Astrocyte (in vitro differentiated cells and primary cell): ENCODE data around the gene SEC62. TPM values are rescaled to one million over a fixed set of nuclear protein-coding genes. Genes with fewer than 3 reads are reported as not detected.

Experiments used
- DNase-seq: peaks from one replicate; pipeline ENCODE4 v3.0.0-alpha.2; 2010; ENCODE audit warnings: low read depth
- FAIRE-seq: peaks from 2 replicates; lab custom pipeline; 2011; peaks lifted over from hg19 to GRCh38; lab: Jason Lieb, UNC
- H2AFZ ChIP-seq: 2 replicates; pipeline ENCODE4 v1.6.0; 2012; ENCODE audit warnings: low read depth, low read length, inconsistent platforms
- H3K27ac ChIP-seq: 2 replicates; pipeline ENCODE4 v1.5.1; 2011; ENCODE audit warnings: low read depth, low read length, inconsistent platforms
- H3K27me3 ChIP-seq: 2 replicates; pipeline ENCODE4 v1.6.0; 2011; ENCODE audit warnings: low read length, inconsistent platforms; ENCODE audit not compliant: insufficient read depth
- H3K36me3 ChIP-seq: 2 replicates; pipeline ENCODE4 v1.5.1; 2011; ENCODE audit warnings: low read length, inconsistent platforms; ENCODE audit not compliant: insufficient read depth
- H3K4me1 ChIP-seq: 2 replicates; pipeline ENCODE4 v1.5.1; 2011; ENCODE audit warnings: low read length, inconsistent platforms; ENCODE audit not compliant: insufficient read depth
- H3K4me2 ChIP-seq: 2 replicates; pipeline ENCODE4 v1.6.0; 2012; ENCODE audit warnings: low read length, inconsistent platforms
- H3K4me3 ChIP-seq: 2 replicates; pipeline ENCODE4 v1.5.1; 2011; ENCODE audit warnings: low read depth, mild to moderate bottlenecking, low read length, inconsistent platforms; ENCODE audit not compliant: insufficient read depth
- H3K79me2 ChIP-seq: 2 replicates; pipeline ENCODE4 v1.6.0; 2012; ENCODE audit warnings: mild to moderate bottlenecking, low read length, inconsistent platforms; ENCODE audit not compliant: insufficient read depth
- H3K9ac ChIP-seq: 2 replicates; pipeline ENCODE4 v1.6.0; 2012; ENCODE audit warnings: mild to moderate bottlenecking, low read length, inconsistent platforms
- H3K9me3 ChIP-seq: 2 replicates; pipeline ENCODE4 v1.5.1; 2012; ENCODE audit warnings: low read depth, mild to moderate bottlenecking, low read length, inconsistent platforms; ENCODE audit not compliant: insufficient read depth
- H4K20me1 ChIP-seq: 2 replicates; pipeline ENCODE4 v1.6.0; 2012; ENCODE audit warnings: low read length, inconsistent platforms; ENCODE audit not compliant: insufficient read depth
- H3K27ac Mint-ChIP-seq: one replicate; pipeline ENCODE4 v1.8.0; 2021; ENCODE audit warnings: mild to moderate bottlenecking, mixed read lengths; ENCODE audit not compliant: unreplicated experiment
- H3K27me3 Mint-ChIP-seq: one replicate; pipeline ENCODE4 v1.8.0; 2021; ENCODE audit warnings: low read depth, mixed read lengths; ENCODE audit not compliant: unreplicated experiment
- H3K36me3 Mint-ChIP-seq: one replicate; pipeline ENCODE4 v1.8.0; 2021; ENCODE audit warnings: low read depth, mixed read lengths; ENCODE audit not compliant: unreplicated experiment
- H3K4me1 Mint-ChIP-seq: one replicate; pipeline ENCODE4 v1.8.0; 2021; ENCODE audit warnings: low read depth, mixed read lengths; ENCODE audit not compliant: unreplicated experiment
- H3K4me3 Mint-ChIP-seq: one replicate; pipeline ENCODE4 v1.8.0; 2021; ENCODE audit warnings: mild to moderate bottlenecking, moderate library complexity, mixed read lengths; ENCODE audit not compliant: unreplicated experiment
- H3K9me3 Mint-ChIP-seq: one replicate; pipeline ENCODE4 v1.8.0; 2021; ENCODE audit warnings: mild to moderate bottlenecking, mixed read lengths; ENCODE audit not compliant: unreplicated experiment
- CTCF ChIP-seq: IDR thresholded peaks from 2 replicates; pipeline ENCODE4 v1.5.1; 2011; ENCODE audit warnings: low read depth, mild to moderate bottlenecking, inconsistent platforms, low read length, moderate library complexity; ENCODE audit not compliant: insufficient read depth
- EZH2 ChIP-seq: IDR thresholded peaks from 2 replicates; pipeline ENCODE4 v1.6.1; 2012; ENCODE audit warnings: mild to moderate bottlenecking, low read length, inconsistent platforms; ENCODE audit not compliant: insufficient read depth
- total RNA-seq: library from RNA; stranded (reverse); gene quantifications from 2 replicates; pipeline ENCODE4 v1.2.1, GENCODE V29; 2021

SEC62 gene
- total RNA-seq, 1 donor from 2014 or later: 117 TPM

- Mint-ChIP-seq H3K4me1 (peaks cover 2% of the 10 kb centered on the region), H3K27me3 (peaks cover 4% of the 10 kb centered on the region), H3K36me3 (no peaks in the 10 kb centered on the region), H3K9me3 (no peaks in the 10 kb centered on the region), H3K4me3 (no peak overlapping the region), H3K27ac (no peak overlapping the region)
- H3K79me2 ChIP-seq: no peaks in the 10 kb centered on the region
- no peaks in the 10 kb centered on the region for H3K9me3 ChIP-seq
- H3K4me3 ChIP-seq: no peak overlapping the region
- H4K20me1 ChIP-seq: no peaks in the 10 kb centered on the region
- no peak for FAIRE-seq
- no peak for TF ChIP-seq EZH2
- TF ChIP-seq CTCF: no peak
- H3K9ac ChIP-seq: no peak overlapping the region
- peaks cover 2% of the 10 kb centered on the region for H3K27me3 ChIP-seq
- H3K36me3 ChIP-seq: no peaks in the 10 kb centered on the region
- no peaks in the 10 kb centered on the region for H3K4me1 ChIP-seq
- H3K4me2 ChIP-seq: no peak overlapping the region
- no peak for DNase-seq
- H3K27ac ChIP-seq: no peak overlapping the region
- no peak overlapping the region for H2AFZ ChIP-seq
Measured at GRCh38 chr3:169945313-169945712, 21.3 kb upstream of the SEC62 start.

- Histone ChIP-seq H3K9ac (no peak overlapping the region), H4K20me1 (no peaks in the 10 kb centered on the region), H3K4me1 (no peaks in the 10 kb centered on the region), H3K36me3 (no peaks in the 10 kb centered on the region), H3K79me2 (no peaks in the 10 kb centered on the region), H3K27me3 (peaks cover 2% of the 10 kb centered on the region), H3K4me3 (no peak overlapping the region), H2AFZ (no peak overlapping the region), H3K27ac (no peak overlapping the region), H3K4me2 (no peak overlapping the region), H3K9me3 (no peaks in the 10 kb centered on the region)
- TF ChIP-seq EZH2 (no peak), CTCF (no peak)
- no peaks in the 10 kb centered on the region for H3K9me3 Mint-ChIP-seq
- peaks cover 2% of the 10 kb centered on the region for H3K4me1 Mint-ChIP-seq
- H3K27ac Mint-ChIP-seq: no peak overlapping the region
- no peak overlapping the region for H3K4me3 Mint-ChIP-seq
- DNase-seq: no peak
- H3K27me3 Mint-ChIP-seq: peaks cover 4% of the 10 kb centered on the region
- no peaks in the 10 kb centered on the region for H3K36me3 Mint-ChIP-seq
- no peak for FAIRE-seq
Measured at GRCh38 chr3:169946336-169946735, 20.3 kb upstream of the SEC62 start.

- no peak overlapping the region for H2AFZ ChIP-seq
- DNase-seq (no peak), FAIRE-seq (no peak)
- H3K4me1 ChIP-seq: no peaks in the 10 kb centered on the region
- no peak overlapping the region for H3K27ac ChIP-seq
- no peak overlapping the region for H3K9ac ChIP-seq
- H3K27me3 ChIP-seq: peaks cover 2% of the 10 kb centered on the region
- no peaks in the 10 kb centered on the region for H3K79me2 ChIP-seq
- Mint-ChIP-seq H3K36me3 (no peaks in the 10 kb centered on the region), H3K27ac (no peak overlapping the region), H3K4me1 (peaks cover 8% of the 10 kb centered on the region), H3K27me3 (peaks cover 4% of the 10 kb centered on the region), H3K9me3 (no peaks in the 10 kb centered on the region), H3K4me3 (no peak overlapping the region)
- no peak overlapping the region for H3K4me2 ChIP-seq
- no peaks in the 10 kb centered on the region for H3K9me3 ChIP-seq
- TF ChIP-seq CTCF (no peak), EZH2 (no peak)
- no peaks in the 10 kb centered on the region for H3K36me3 ChIP-seq
- H4K20me1 ChIP-seq: no peaks in the 10 kb centered on the region
- H3K4me3 ChIP-seq: no peak overlapping the region
Measured at GRCh38 chr3:169948559-169949448, 17.8 kb upstream of the SEC62 start.
